ENCODE results near the gene MLPH. TPM values are rescaled to one million over a fixed set of nuclear protein-coding genes. Genes with fewer than 3 reads are reported as not detected.

MLPH gene
- total RNA-seq, 3 donors from 2014 or later = 15.5 to 242 (median 223) TPM

DNA sequence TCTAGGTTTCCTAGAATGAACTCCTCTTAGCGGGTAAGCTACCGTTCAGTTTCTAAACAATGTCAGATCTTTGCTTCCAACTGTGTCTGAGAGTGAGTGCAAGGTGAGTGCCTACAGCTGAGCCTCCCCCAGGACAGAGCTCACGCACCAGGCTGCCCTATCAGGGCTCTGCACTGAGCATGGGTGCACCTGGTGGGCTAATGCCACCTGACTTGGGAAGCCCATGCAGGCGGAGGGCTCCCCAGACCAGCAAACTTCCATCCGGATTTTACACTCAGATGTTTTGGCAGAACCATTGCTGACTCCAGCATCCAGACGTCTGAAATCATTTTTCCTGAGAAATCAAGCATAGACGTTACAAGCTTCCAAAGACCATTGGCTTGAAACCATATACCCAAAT, 16.1 kb upstream of the MLPH start:
- no peaks in the 10 kb centered on the region for H3K36me3 ChIP-seq
- no peak overlapping the region for H3K27ac ChIP-seq
- intact Hi-C loops (cut with DNase I; ENCODE audit: low total_unique reads) = loop anchor here (10.0 kb wide), 1 partner anchor 386 kb away; the partner anchor contains the start of gene COPS8
- peaks cover 7% of the 10 kb centered on the region in 2 donors for H3K4me1 ChIP-seq
- no peak for DNase-seq (ENCODE audit: low spot score in 2 of 2)
- no peak overlapping the region for H3K4me3 ChIP-seq
- TF ChIP-seq CTCF (IDR thresholded peaks at IDR 0.05) (no peak), POLR2A (IDR thresholded peaks at IDR 0.05) (no peak), POLR2AphosphoS5 (IDR thresholded peaks at IDR 0.05) (no peak)
- no peaks in the 10 kb centered on the region for H3K27me3 ChIP-seq
- no peaks in the 10 kb centered on the region for H3K9me3 ChIP-seq

DNA sequence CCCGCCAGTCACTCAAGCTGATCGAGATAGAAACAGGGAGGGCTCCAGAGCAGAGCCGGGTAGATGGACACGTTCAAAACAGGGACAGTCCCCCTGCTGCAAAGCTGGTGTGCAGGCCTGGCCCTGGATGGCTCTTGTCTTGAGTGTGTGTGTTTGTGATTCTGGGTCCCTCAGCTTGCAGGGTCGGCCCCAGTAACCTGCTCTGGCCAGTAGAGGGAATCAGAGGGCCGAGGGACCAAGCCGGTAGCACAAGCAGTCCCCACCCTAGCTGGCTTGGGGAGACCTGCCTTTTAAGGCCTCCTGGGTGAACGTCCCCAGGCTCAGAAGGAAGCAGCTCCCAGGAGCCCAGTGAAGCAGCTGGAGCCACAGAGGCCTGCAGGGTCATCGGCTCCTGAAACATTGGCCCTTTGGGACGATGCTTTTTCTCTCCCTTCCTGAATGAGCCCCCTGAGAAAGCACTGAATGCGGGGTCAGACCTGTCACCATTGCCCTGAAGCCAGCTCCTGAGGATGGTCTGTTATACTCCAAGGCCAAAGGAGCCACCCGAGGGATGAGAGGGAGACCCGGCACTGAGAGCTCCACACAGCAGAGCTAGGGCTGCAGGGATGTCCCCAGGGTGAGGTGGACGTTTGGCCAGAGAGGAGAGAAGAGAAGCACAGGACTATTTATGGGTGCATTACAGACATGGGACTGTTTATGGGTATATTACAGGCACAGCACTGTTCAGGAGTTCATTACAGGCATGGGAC, 15.4 kb upstream of the MLPH start:
- Histone ChIP-seq H3K4me1 (peaks cover 7% of the 10 kb centered on the region in 2 donors), H3K27me3 (no peaks in the 10 kb centered on the region), H3K4me3 (no peak overlapping the region), H3K36me3 (no peaks in the 10 kb centered on the region), H3K27ac (peak overlapping the region in 1 of 2 donors; percentile 13), H3K9me3 (no peaks in the 10 kb centered on the region)
- TF ChIP-seq CTCF (IDR thresholded peaks at IDR 0.05) = peak; percentile 26 to 63 (median 49)
- no peak for TF ChIP-seq POLR2A (IDR thresholded peaks at IDR 0.05)
- no peak for TF ChIP-seq POLR2AphosphoS5 (IDR thresholded peaks at IDR 0.05)
- intact Hi-C loops (cut with DNase I; ENCODE audit: low total_unique reads) = loop anchor here (10.0 kb wide), 1 partner anchor 387 kb away; the partner anchor contains the start of gene COPS8
- no peak for DNase-seq (ENCODE audit: low spot score in 2 of 2)

- Histone ChIP-seq H3K4me1 (peaks cover 7% of the 10 kb centered on the region in 2 donors), H3K27ac (peak overlapping the region in 1 of 2 donors; percentile 13), H3K9me3 (no peaks in the 10 kb centered on the region), H3K36me3 (no peaks in the 10 kb centered on the region), H3K4me3 (no peak overlapping the region), H3K27me3 (no peaks in the 10 kb centered on the region)
- no peak for DNase-seq (ENCODE audit: low spot score in 2 of 2)
- TF ChIP-seq CTCF (IDR thresholded peaks at IDR 0.05) (no peak), POLR2A (IDR thresholded peaks at IDR 0.05) (no peak), POLR2AphosphoS5 (IDR thresholded peaks at IDR 0.05) (no peak)
- intact Hi-C loops (cut with DNase I; ENCODE audit: low total_unique reads) = loop anchor here (10.0 kb wide), 1 partner anchor 387 kb away; the partner anchor contains the start of gene COPS8
Observed at GRCh38 chr2:237472187-237472712, 14.8 kb upstream of the MLPH start.

- no peaks in the 10 kb centered on the region for H3K36me3 ChIP-seq
- no peak for TF ChIP-seq POLR2A (IDR thresholded peaks at IDR 0.05)
- peak in 1 of 3 donors; percentile 11 for TF ChIP-seq POLR2AphosphoS5 (IDR thresholded peaks at IDR 0.05)
- no peaks in the 10 kb centered on the region for H3K27me3 ChIP-seq
- H3K27ac ChIP-seq = peak overlapping the region; percentile 96 to 97
- H3K4me3 ChIP-seq = peak overlapping the region in 1 of 3 donors; percentile 76
- H3K4me1 ChIP-seq = peaks cover 7% of the 10 kb centered on the region in 2 donors
- H3K9me3 ChIP-seq = no peaks in the 10 kb centered on the region
- intact Hi-C loops (cut with DNase I; ENCODE audit: low total_unique reads) = loop anchor here (10.0 kb wide), 1 partner anchor 388 kb away; the partner anchor contains the start of gene COPS8
- DNase-seq (ENCODE audit: low spot score in 2 of 2) = no peak
Observed at GRCh38 chr2:237472909-237473877, 13.9 kb upstream of the MLPH start.

- peak in 1 of 2 donors; percentile 53 for DNase-seq (ENCODE audit: low spot score in 2 of 2)
- peak overlapping the region; percentile 96 to 97 for H3K27ac ChIP-seq
- H3K4me3 ChIP-seq = peak overlapping the region in 1 of 3 donors; percentile 76
- intact Hi-C loops (cut with DNase I; ENCODE audit: low total_unique reads) = loop anchor here (10.0 kb wide), 1 partner anchor 389 kb away; the partner anchor contains the start of gene COPS8
- no peak for TF ChIP-seq POLR2A (IDR thresholded peaks at IDR 0.05)
- TF ChIP-seq CTCF (IDR thresholded peaks at IDR 0.05) = no peak
- no peak for TF ChIP-seq POLR2AphosphoS5 (IDR thresholded peaks at IDR 0.05)
- no peaks in the 10 kb centered on the region for H3K36me3 ChIP-seq
- no peaks in the 10 kb centered on the region for H3K9me3 ChIP-seq
- peaks cover 7% of the 10 kb centered on the region in 2 donors for H3K4me1 ChIP-seq
- H3K27me3 ChIP-seq = no peaks in the 10 kb centered on the region
Observed at GRCh38 chr2:237473878-237474441, 13.1 kb upstream of the MLPH start.

All from breast epithelium (tissue), 4 donors.